SKM-1 (cell line): ENCODE measurements around the gene NEK7.

ENCODE experiments used
- DNase-seq: peaks from one replicate; lab custom pipeline; 2025; ENCODE audit not compliant: unreplicated experiment; lab: John Stamatoyannopoulos, UW

Gene NEK7

DNA sequence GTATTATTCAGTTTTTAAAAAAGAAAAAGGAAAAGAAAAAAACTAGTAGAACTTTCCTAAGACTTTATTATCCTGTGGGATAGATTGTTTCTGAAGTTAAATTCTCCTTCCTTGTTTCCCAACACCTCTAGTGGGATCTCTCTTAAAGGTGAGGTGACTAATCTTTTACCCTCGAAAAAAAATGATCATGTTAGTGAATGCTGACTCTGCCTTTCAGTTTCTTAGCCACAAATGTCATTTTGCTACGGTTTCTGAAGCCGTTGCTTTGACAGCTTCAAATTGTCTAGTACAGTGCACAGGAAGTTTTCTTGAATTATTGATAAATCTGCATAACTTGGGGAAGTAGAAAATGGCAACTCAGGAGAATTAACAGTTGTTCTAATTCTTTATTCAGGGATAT is 13.0 kb upstream of the NEK7 start:
- DNase-seq: no peak

DNA sequence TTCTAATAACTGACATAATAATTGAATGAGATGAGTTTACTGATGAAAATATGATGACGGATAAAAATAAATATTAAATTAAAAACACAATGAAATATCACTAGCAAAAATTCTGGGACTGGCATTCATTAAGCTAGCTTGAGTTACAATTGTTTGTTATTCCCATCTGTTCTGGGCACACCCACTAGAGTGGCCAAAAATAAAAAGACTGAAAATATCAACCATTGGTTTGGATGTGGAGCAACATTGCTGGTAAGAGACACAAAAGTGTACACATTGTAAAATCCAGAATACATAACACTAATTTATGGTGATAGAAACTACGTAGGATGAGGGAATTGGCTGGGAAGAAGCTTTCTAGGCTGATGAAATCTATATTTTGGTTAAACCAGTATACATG is 9.6 kb upstream of the NEK7 start:
- DNase-seq: no peak

DNA sequence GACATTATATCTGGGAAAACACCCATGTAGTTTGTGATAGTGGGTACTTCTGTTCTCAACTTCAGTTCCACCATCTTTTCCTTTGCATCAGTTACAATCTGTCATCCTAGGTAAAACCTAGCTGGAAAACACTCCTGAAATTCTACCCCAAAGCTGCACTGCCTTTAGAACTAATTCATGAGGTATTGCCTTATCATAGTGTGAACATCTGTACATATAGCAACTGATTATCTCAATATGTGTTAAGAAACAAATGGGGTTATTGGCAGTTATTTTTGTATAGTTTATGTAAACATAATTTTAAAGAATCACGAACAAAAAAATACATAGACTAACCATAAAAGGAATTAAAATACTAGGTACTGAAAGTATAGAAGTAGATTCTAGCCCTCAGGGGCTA is 6.4 kb upstream of the NEK7 start:
- DNase-seq: no peak

DNA sequence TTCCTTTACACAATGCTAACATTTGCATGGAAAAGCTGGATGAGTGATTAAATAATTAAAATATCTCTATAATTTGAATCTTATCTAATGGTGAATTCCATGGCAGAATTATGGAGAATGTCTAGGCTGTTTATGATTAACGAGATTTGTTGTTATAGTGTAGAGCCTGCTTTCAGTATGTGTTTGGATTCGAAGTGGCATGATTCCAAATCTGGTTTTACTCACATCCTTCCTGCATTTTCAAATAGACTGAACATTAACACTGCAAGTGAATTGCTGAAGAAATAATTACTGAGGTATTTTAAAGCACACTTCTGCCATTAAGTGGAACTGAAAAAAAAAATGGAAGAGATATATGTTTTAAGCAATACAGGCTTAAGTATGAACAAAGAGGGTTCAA is 5.1 kb upstream of the NEK7 start:
- no peak for DNase-seq

DNA sequence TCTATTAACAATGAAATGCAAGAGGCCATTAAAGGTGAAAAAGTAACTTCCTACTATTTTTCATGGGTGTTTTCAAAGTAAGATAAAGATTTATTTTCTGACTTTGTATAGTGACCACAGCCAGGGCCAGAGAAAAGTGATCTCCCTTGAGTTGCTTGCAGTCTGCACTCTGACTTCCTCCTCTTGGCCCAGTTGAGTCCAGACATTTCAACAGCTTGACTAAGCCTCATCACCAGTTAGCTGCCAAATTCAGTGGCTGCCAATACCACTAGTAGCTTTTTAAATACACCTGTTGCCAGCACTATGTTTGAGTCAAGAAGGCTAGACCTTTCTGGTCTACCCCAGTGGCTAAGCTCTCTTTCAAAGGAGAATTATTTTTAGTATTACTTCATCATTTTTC is 3.7 kb upstream of the NEK7 start:
- peak; percentile 32 for DNase-seq

DNA sequence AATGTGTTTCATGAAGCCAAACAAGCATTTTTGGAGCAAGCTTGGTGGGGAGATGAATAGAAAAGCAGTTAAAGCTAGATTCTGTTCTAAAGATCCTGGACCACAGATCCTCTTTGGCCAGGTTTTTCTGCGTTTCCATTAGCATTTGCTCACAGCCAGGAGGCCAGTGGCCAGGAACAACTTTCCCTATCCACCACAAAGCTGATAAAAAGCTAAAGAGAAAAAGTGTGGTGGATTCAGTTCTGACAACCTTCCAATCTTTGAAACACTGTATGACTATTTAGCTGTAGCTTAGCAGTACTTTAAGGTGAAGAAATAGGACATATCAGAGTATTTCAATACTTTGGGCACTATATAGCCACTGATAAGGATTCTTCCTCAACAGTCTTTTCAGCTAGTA is 3.0 kb upstream of the NEK7 start:
- no peak for DNase-seq

DNA sequence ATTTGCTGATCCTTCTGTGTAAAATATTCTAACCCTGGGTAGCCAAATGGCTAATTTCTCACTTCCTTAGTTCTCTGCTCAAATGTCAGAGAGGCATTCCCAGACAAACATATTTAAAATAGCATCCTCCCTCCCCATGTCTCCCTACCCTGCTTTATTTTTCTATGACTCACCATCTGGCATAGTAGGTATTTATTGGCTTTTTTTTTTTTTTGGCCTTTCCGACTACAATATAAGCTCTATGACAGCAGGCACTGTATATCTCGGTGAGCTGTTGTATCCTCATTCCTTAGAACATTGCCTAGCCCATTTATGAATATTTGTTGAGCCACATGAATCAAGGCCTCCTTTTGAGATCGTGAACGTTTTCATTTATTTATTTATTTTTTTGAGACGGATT is 1.5 kb upstream of the NEK7 start:
- DNase-seq: no peak

DNA sequence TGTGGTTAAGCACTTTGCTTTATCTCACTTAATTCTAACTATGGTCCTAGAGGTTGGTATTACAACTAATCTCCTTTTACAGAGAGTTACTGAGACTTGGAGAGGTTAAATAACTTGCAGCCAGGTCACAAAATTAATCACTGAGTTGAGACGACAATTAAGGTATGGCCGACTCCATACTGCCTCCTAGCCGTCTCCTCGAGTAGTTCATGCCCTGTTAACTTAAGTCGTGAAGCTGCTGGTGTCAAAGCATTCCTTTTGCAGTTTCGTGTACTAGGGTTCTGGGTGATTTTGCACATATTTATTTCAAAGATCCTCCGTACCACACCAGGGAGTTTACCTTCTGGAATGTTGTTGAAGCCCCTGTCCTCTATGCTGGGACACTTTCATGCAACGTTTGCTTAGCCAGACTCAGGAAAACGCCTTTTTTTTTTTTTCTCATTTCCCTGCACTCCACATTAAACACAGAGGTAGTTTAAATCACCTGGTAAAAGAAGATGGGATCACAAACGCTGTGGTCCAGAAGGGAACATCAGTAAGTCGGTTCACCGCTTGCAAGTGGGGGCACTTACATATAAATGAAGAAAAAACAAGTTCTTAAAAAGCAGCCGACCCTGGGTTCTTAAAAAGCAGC is 570 bp upstream of the NEK7 start:
- peak; percentile 86 for DNase-seq

DNA sequence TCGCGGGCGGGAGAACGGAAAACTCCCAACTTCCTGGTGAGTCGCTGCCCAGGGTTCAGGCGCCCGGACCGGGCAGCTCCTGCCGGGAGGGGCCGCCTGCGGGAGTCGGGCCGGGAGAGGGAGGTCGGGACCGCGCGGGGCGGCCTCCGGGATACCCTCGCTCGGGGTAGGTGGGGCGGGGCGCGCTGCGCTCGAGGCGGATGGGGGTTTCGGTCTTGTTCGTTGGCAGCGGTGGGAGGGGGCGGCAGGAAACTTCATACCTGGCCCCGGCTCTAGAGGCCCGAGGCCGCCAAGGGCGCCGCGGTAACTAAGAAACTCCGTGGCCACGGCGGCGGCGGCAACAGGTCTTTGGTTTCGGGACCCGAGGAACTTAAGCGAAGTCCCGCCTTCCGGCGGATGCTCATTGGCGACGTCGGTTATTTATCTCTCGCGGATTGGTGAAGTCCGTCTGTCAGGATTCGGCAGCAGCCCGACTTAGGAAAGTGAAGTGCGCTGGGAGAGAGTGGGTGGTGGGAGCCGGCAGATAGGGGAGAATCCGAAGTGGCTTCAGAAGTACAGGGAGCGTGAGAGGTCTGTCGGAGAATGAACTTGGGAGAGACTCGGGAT is 546 bp downstream of the NEK7 start:
- DNase-seq: peak; percentile 86

DNA sequence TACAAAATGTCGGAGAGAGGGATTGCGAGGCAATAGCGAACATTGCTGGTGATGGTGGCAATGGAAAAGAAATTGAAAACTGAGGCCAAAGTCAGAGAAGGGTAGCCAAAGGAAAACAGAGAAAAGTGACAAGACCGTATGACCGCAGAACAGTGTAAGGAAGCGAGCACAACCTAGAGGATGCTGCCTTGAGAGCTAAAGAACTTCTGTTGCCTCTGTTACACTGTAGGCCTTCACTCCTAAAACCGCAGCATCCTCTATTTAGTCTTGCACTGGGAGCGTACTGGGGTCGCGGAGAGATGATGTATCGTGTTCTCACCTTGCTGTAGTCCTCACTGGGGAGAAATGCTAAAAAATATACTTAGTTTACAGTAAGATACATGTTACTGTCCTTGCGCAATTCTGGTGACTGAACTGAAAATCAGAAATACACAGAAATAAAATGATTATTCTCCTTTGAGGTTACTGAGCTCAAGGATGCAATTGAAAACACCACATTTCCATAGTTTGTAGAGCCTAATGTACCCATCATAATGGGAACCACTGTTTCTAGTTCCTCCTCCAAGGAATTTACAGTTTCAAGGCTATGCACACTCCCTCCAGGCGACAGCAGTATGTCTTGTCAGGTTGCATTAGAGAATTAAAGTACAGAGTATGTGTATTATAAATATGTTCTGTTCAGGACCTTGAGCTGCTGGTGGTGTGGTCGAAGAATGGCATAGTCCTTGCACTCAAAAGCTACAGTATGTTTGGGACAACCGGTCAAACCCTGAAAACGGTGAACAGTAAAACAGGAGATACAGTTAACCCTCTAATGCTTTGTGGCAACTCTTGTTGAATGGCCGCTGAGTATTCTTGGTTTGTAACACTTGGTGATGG is 1.3 kb downstream of the NEK7 start:
- DNase-seq: peak; percentile 49

DNA sequence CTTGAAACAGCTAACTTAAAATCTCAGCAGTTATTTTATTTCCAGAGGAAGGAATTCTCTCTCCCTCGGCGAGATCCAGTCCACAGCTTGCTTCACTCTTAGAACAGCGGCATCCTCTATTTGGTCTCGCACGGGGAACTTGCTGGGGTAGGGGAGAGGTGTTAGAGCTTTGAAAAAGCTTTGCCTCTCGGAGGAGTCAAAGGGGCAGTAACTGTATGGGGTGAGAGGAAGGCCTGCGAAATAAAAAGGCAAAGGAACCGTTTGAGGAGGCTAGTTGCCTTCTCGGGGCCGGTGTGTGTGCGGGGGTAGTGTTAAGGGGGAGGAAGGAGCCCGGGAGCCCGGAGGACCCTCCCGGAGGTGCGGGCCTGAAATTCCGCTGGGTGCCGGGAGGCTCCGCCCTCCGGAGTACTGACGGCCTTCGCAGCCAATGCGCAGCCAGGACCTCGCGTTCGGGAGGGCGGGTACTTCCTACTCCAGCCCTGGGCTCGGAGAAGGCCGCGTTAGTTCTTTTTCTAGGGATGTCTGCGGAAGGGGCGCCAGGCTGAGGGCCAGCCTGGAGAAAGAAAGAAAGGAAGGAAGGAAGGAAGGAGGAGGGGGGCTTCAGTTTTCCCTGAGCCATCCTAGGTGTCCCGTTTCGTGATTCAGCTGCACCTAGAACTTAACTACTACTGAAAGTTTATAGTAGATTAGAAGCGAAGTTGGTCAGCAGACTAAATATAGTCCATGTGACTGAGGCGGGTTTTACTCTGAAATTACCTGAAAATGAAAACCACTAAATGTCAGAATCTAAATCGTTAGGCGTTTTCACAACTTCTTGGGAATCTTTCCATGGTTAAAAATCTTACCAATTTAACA is 2.2 kb downstream of the NEK7 start:
- DNase-seq: peak; percentile 89

DNA sequence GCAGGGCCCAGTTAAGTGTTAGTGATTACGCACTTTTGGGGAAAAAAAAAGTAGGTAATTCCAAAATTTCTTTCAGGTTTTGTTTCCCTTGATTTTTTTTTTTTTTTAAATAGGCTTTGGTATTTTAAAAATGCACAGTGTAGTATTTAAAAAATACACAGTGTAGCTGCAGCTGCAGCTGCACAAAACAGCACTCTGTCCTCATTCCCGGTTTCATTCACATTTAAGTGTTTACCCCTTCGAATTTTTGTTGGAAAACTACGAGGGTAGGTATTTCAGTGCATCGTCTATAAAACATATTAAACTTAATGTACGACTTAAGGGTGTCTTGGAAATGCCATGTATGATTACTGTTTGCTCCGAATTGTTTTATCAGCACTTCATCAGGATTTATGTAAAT is 3.4 kb downstream of the NEK7 start:
- no peak for DNase-seq

DNA sequence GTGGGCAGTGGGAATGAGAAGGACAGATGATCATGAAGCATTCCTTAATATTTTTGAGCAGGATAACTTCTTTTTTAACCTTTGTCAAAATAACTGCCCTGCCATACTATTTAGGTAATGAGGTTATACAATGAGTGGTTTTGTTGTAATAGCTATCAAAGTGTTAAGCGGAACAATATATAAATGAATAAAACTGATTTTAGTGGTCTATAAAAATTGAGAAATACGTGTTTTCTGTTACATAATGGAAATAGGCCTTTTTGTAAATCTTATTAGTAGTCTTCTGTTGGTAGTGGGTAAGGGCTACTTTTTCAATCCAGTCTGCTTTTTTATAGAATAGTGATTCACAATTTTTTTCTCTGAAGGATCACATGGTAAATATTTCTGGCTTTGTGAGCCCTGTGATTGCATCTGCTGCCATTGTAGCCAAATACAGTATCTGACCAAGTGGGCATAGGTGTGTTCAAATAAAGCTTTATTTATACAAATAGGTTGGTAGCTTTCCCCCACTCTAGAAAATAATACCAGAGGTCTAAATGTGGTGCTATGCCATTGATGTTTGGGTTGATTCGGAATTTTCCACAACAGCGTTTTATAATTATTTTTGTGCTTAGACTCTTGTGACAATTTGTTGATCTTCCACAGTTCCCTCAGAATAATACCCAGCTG is 4.3 kb downstream of the NEK7 start:
- DNase-seq: no peak

DNA sequence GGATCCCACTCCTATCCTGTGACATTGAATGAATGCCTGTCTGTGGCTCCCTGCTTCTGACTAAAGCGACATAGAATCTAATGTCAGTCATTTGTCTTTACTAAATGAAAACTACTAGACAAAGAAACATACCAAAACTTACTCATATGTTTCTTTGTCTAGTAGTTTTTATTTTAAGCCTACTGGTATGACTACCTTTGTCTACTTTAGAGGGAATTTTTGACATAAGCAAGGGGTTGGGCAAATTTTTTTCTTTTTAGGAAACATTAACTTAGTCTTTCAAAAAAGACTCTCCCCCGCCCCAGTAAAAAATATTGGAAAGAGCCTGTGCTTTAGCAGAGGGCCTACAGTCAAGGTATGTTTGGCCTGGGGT is 4.9 kb downstream of the NEK7 start:
- DNase-seq: no peak

DNA sequence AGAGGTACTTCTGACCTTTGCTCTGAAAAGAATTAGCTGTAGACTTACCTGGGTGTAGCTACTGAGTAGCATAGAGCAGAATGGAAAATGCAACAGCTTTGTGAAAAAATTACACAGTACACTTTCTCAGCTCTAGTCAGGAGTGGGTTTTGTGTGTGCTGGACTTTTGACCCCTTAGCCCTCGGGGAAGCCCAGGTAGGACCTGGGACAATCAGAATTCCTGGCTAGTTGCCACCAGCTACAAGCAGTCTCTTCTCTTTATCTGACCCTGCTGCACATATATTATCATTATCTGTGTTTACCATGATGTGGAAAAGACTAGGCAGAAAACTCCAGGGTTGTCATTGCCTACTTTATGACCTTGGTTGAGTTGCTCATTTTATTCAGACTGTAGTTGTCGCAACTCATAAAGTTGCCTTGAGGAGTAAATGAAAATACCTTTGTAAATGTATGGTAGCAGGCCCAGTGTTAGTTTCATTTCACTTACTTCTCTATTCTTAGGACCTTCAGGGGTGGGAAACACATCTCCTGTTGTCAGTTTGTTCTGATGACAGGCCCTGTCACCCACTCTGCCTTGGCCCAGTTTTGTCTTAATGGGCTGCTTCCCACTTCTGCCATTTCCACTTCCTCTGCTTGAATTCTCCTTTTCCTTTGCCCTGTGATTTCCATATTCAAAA is 5.4 kb downstream of the NEK7 start:
- DNase-seq: peak; percentile 27

DNA sequence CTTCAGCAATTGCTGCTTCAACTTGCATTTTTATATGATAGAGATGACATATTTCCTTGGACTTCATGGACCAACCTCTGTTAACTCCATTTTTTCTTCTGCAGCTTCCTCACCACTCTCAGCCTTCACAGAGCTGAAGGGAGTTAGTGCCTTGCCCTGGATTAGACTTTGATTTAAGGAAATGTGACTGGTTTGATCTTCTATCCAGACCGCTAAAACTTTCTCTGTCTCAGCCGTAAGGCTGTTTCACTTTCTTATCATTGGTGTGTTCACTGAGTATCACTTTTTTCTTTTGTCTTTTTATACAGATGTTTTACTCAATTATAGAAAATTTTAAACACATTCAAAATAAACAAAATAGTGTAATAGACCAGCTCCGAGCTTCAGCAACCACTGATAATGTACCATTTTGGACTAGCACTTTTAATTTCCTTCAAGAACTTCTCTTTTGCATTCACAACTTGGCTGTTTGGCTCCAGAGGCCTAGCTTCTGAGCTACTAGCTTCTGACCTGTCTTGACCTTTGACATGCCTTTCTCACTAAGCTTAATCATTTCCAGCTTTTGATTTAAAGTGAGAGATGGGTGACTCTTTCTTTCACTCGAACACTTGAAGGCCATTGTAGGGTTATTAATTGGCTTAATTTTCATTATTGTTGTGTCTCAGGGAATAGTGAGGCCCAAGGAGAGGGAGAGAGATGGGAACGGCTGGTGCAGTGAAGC is 9.3 kb downstream of the NEK7 start:
- DNase-seq: no peak

DNA sequence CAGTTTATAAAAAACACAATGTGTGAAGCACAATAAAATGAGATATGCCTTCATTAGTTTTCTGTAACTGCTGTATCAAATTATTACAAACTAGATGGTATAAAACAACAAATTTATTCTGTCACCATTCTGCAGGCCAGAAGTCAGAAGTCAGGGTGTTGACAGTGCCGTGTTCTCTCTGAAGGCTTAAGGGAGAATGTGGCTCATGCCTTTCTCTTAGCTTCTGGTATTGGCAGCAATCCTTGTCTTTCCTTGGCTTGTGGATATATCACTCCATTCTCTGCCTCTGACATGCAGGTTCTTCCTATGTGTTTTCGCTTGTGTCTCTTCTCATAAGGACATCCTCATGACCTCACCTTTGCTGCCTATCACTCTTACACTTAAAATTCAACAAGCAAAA is 10.1 kb downstream of the NEK7 start:
- no peak for DNase-seq

DNA sequence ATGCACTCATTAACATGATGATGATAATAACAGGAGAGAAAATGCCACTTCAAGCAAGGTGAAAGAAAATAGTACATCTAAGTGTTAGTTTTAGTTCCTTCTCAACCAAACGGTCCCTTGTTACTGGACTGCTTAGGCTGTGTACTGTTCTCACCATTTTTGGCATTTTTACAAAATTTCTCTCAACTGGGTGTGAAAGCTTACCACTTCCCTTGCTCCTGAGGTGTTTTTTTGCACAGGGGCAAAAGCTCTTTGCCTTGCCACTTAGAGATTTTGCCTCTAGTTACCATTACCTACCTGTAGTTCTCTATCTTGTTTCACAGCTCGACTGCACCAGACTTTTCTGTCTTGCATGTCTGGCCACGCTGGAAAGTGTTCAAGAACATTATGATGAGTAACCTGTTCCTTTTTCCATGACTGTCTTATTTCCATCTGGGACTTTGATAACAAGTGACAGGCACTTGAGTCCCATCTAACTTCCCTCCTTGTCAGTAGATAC is 10.7 kb downstream of the NEK7 start:
- no peak for DNase-seq

DNA sequence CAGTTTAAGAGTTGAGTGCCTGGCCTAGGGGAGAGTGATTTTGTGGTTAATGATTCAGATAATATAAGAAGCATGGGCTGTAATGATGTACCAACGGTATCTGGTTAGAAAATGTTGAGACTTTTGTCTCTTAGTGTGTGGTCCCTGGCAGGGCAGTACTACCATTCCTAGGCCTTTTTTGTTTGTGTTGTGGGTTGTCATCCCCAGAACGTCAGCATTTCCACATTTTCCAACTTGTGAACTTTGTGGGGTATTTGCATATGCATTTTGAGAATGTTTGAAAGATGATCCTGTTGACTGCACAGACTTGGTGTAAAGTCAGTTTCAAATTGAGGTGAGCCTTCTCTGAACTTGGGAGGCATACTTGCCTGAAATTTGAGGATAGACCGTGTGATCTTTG is 11.4 kb downstream of the NEK7 start:
- no peak for DNase-seq

DNA sequence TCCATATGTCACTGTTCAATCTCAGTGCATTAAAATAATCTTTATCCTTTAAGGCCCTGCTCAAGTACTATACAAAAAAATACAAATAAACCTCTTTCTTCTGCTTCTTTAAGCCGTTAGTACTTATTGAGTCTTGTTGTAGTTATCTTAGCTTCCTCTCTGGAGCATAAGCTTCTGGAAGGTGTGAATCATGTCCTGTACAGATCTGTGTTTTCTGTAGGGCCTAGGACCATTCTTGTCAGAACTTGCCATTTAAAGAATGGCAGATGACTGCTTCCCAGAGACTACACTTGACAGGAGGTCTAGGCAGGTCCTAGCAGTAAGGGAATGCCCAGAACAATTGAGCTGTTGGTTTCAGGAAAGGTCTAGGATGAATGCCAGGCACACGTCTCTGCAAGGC is 12.9 kb downstream of the NEK7 start:
- no peak for DNase-seq
